AG04449 (cell line): ENCODE data around the gene MEIS1.

Experiments used
- CTCF ChIA-PET: fragments of 350-600 bp; formaldehyde crosslinking; extraction: SDS; loops from one replicate; lab custom pipeline; 2021; ENCODE audit warnings: antibody characterized with exemption; lab: Yijun Ruan, JAX
- POLR2A ChIA-PET: fragments of 400-600, 350-600 bp; formaldehyde crosslinking; extraction: SDS; loops from one replicate; lab custom pipeline; 2020; ENCODE audit warnings: antibody characterized with exemption, inconsistent platforms; lab: Yijun Ruan, JAX
- DNase-seq: peaks from one replicate; pipeline ENCODE4 v3.0.0-alpha.2; 2010; ENCODE audit warnings: low read depth, low spot score
- H3K4me3 ChIP-seq: 2 replicates; pipeline ENCODE4 v1.5.1; 2011; ENCODE audit warnings: low read depth, mild to moderate bottlenecking, control low read depth, low read length
- TF ChIP-seq, protein P1 (sequence below): IDR thresholded peaks from one replicate; pipeline ENCODE4 v1.5.1; 2011; ENCODE audit warnings: mild to moderate bottlenecking, moderate library complexity, low read length, control low read depth, inconsistent platforms; ENCODE audit not compliant: insufficient read depth; ENCODE audit errors: missing control alignments

The MEIS1 gene

GRCh38 chr2:66501267-66501666 lies 66.3 kb downstream of the MEIS1 start:
- ChIA-PET POLR2A (no interaction called here), CTCF (no interaction called here)
- DNase-seq = no peak
- TF ChIP-seq, protein P1, sequence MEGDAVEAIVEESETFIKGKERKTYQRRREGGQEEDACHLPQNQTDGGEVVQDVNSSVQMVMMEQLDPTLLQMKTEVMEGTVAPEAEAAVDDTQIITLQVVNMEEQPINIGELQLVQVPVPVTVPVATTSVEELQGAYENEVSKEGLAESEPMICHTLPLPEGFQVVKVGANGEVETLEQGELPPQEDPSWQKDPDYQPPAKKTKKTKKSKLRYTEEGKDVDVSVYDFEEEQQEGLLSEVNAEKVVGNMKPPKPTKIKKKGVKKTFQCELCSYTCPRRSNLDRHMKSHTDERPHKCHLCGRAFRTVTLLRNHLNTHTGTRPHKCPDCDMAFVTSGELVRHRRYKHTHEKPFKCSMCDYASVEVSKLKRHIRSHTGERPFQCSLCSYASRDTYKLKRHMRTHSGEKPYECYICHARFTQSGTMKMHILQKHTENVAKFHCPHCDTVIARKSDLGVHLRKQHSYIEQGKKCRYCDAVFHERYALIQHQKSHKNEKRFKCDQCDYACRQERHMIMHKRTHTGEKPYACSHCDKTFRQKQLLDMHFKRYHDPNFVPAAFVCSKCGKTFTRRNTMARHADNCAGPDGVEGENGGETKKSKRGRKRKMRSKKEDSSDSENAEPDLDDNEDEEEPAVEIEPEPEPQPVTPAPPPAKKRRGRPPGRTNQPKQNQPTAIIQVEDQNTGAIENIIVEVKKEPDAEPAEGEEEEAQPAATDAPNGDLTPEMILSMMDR = no peak
- H3K4me3 ChIP-seq = no peak overlapping the region

DNA sequence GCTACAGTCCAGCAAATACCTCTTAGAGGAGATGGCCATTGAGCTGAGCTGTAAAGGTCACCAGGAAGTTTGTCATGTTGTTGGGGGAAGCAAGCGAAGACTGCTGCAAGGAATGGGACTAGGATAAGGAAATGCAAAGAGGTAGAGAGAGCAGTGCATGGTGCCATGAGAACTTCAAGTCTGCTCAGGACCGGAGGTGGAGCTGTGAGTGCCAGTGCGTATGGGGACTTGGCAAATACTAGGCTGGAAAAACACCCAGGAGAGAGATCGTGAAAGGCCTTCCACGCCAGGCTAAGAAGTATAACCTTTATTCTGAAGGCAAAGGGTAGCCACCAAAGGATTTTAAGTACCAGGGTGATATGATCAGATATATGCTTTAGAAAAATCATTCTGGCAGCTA lies 71.3 kb downstream of the MEIS1 start:
- no peak overlapping the region for H3K4me3 ChIP-seq
- ChIA-PET CTCF (no interaction called here), POLR2A (no interaction called here)
- TF ChIP-seq, protein P1 = no peak
- no peak for DNase-seq

- POLR2A ChIA-PET = no interaction called here
- H3K4me3 ChIP-seq = no peak overlapping the region
- CTCF ChIA-PET = interaction anchor here (1.3 to 1.5 kb wide), 2 partner anchors 9 to 727 kb away, joined by 3 to 4 read pairs; no protein-coding TSS in a partner anchor
- DNase-seq = no peak
- TF ChIP-seq, protein P1 = no peak
Observed at GRCh38 chr2:66507673-66508201, 72.8 kb downstream of the MEIS1 start.

GRCh38 chr2:66508484-66509071 lies 73.7 kb downstream of the MEIS1 start:
- CTCF ChIA-PET = interaction anchor here (1.3 to 1.5 kb wide), 3 partner anchors 10 to 726 kb away, joined by 3 to 4 read pairs (median 3); no protein-coding TSS in a partner anchor
- DNase-seq = no peak
- POLR2A ChIA-PET = no interaction called here
- TF ChIP-seq, protein P1 = no peak
- H3K4me3 ChIP-seq = no peak overlapping the region

- CTCF ChIA-PET = interaction anchor here (1.5 kb wide), 1 partner anchor 27 kb away, joined by 3 read pairs; no protein-coding TSS in a partner anchor
- POLR2A ChIA-PET = no interaction called here
- no peak for DNase-seq
- no peak overlapping the region for H3K4me3 ChIP-seq
- TF ChIP-seq, protein P1 = no peak
Observed at GRCh38 chr2:66509326-66509811, 74.4 kb downstream of the MEIS1 start.

DNA sequence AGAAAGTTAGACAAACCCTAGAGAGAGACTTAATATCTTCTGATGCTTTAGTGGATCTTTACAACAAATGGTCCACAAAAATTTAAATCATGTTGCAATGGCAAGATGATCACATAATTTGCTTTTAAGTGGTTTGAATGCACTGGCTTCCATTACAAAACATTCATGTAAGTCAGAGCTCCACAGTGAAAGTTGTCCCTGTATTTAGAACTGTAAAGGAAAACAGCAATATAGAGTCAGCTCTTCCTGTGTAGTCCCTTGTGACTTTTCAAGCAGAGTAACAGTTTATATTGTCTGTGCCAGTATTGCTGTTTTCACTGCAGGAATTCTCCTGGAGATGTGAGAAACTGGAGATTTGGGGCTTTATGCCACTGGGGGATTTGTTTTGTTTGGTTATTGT lies 77.7 kb downstream of the MEIS1 start:
- TF ChIP-seq, protein P1 = no peak
- DNase-seq = no peak
- CTCF ChIA-PET = no interaction called here
- no peak overlapping the region for H3K4me3 ChIP-seq
- POLR2A ChIA-PET = no interaction called here
